IPS-18a (cell line): ENCODE data around the gene ESAM.

Experiments used
- H3K27ac ChIP-seq: one replicate; pipeline ENCODE4 v1.5.1; 2013; ENCODE audit warnings: low read length
- H3K27me3 ChIP-seq: one replicate; pipeline ENCODE4 v1.6.1; 2013; ENCODE audit warnings: mild to moderate bottlenecking, low read length; ENCODE audit not compliant: control insufficient read depth, insufficient read depth
- H3K36me3 ChIP-seq: one replicate; pipeline ENCODE4 v1.6.1; 2013; ENCODE audit warnings: low read depth, low read length; ENCODE audit not compliant: control insufficient read depth
- H3K4me1 ChIP-seq: one replicate; pipeline ENCODE4 v1.6.1; 2013; ENCODE audit warnings: low read depth, low read length; ENCODE audit not compliant: control insufficient read depth
- H3K4me3 ChIP-seq: one replicate; pipeline ENCODE4 v1.5.1; 2013; ENCODE audit warnings: low read length
- H3K9ac ChIP-seq: one replicate; pipeline ENCODE4 v1.6.1; 2013; ENCODE audit warnings: mild to moderate bottlenecking, low read length, moderate library complexity
- H3K9me3 ChIP-seq: one replicate; pipeline ENCODE4 v1.6.1; 2013; ENCODE audit warnings: low read depth, low read length; ENCODE audit not compliant: control insufficient read depth

The ESAM gene, protein sequence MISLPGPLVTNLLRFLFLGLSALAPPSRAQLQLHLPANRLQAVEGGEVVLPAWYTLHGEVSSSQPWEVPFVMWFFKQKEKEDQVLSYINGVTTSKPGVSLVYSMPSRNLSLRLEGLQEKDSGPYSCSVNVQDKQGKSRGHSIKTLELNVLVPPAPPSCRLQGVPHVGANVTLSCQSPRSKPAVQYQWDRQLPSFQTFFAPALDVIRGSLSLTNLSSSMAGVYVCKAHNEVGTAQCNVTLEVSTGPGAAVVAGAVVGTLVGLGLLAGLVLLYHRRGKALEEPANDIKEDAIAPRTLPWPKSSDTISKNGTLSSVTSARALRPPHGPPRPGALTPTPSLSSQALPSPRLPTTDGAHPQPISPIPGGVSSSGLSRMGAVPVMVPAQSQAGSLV

DNA sequence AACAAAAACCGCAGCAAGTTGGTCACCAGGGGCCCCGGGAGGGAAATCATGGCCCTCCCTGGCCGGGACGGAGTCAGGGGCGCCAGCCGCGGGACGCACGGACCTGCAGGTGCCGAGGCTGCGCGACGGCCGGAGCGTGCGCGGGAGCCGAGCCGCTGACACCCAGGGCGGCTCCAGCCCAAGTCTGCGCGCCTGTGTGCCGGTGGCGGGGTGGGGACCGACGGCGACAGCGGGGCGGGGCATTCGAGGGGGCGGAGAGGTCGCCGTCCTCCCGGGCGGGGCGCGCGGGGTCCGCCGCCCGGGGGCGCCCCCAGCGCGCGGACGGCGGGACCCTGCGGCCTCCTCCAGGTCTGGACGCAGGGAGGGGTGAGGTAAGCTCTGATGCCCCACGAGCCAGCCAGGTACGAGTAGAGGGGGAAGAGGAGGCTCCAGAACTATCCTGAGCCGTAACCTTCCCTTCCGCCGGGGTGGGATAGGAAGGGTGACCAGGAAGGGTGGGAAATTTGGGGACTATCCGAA is at the start of gene ESAM:
Gene ESAM (minus strand): TSS at position 186 of the 519 bp plus-strand sequence. CDS start 136 bp downstream, at position 50.
- no peak within 1 kb of the TSS for H3K9ac ChIP-seq
- peaks cover 12% of the 10 kb centered on the region for H3K4me1 ChIP-seq
- H3K27ac ChIP-seq, result no peak within 1 kb of the TSS
- peaks cover 64% of the 10 kb centered on the region for H3K27me3 ChIP-seq
- no peaks in the 10 kb centered on the region for H3K9me3 ChIP-seq
- peaks cover 5% of the 10 kb centered on the region for H3K36me3 ChIP-seq
- H3K4me3 ChIP-seq, result peak within 1 kb of the TSS; percentile 53

DNA sequence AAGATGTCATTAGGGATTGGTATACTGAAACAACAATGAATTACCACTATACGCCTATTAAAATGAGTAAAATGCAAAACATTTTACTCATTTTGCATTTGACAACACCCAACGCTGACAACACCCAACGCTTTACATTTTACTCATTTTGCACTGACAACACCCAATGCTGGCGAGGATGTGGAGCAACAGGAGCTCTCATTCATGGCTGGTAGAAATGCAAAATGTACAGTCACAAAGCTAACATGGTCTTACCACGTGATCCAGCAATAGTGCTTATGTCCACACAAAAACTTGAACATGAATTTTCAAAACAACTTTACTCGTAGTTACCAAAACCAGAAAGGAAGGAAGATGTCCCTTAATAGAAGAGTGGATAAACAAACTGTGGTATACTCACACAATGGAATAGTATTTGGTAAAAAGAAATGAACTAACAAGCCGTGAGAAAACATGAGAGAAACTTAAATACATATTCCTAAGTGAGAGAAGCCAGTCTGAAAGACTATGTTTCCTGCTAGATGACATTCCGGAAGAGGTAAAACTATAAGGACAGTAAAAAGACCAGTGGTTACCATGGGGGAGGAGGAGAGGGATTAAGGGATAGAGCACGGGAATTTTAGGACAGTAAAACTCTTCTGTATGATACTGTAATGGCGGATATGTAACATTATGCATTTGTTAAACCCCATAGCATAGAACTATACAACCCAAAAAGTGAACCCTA is 49.5 kb upstream of the ESAM start:
- no peaks in the 10 kb centered on the region for H3K36me3 ChIP-seq
- H3K27me3 ChIP-seq, result no peaks in the 10 kb centered on the region
- no peak overlapping the region for H3K27ac ChIP-seq
- H3K9ac ChIP-seq, result no peak overlapping the region
- H3K4me3 ChIP-seq, result no peak overlapping the region
- no peaks in the 10 kb centered on the region for H3K9me3 ChIP-seq
- no peaks in the 10 kb centered on the region for H3K4me1 ChIP-seq

DNA sequence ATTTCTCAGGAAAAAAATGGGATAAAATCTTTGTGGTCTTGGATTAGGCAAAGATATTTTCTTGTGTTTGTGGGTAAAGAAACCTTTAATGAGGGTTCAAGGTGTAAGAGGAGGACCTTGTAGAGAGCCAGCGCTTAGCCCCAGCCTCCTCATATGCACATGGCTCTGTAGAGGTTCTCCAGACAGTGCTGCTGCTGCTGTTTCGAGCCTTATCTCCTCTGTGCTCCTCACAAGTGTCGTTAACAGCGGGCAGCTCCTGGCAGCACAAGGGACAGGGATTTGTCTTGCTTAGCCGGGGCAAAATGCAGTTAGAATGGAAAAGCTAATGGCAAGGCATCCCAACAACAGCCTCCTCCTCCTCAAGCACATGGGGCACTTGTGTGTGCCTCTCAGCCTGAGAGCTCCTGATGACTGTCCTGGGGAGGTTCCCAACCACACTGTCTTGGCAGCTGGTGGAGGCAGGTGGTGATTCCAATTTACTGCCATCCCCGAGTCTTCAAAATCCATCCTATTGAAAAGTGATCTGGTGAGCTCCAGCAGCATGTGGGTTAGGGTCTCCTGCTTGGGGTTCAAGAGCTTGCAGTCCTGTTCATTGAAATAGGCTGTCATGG is 45.7 kb upstream of the ESAM start:
- H3K27ac ChIP-seq, result no peak overlapping the region
- H3K4me3 ChIP-seq, result no peak overlapping the region
- no peak overlapping the region for H3K9ac ChIP-seq
- no peaks in the 10 kb centered on the region for H3K4me1 ChIP-seq
- no peaks in the 10 kb centered on the region for H3K36me3 ChIP-seq
- H3K27me3 ChIP-seq, result no peaks in the 10 kb centered on the region
- no peaks in the 10 kb centered on the region for H3K9me3 ChIP-seq

DNA sequence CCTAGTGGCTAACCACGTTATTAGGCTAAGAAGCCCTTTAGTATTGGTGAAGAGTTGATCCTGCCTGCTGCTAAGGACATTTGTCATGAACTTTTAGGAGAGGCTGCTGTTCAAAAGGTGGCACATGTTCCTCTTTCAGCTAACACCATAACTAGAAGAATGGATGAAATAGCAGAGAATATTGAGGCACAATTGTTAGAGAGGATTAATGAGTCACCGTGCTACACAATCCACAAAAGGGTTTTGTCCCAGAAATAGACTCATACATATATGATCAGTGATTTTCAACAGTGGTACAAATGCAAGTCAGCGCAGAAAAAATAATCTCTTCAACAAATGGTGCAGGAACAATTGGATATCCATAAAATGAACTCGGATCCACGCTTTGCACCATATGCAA is 45.1 kb upstream of the ESAM start:
- H3K4me1 ChIP-seq, result no peaks in the 10 kb centered on the region
- no peak overlapping the region for H3K4me3 ChIP-seq
- H3K9me3 ChIP-seq, result no peaks in the 10 kb centered on the region
- no peaks in the 10 kb centered on the region for H3K27me3 ChIP-seq
- H3K36me3 ChIP-seq, result no peaks in the 10 kb centered on the region
- no peak overlapping the region for H3K9ac ChIP-seq
- H3K27ac ChIP-seq, result no peak overlapping the region

DNA sequence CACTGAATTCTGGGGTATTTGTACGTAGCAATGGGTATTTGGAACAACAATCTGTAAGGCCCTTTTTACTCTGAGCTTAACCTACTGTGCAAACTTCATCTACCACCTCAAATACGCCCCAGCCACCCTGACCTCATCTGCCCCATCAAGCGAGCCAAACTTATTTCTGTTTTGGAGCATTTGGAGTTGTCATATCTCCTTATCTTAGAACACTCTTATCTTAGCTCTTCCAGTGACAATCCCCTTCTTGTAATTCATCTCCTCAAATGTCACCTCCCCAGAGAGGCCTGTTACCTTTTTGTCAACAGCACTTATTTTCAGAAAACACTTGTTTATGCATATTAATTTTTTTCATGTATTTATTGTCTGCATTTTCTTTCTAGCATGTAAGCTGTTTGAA is 42.8 kb upstream of the ESAM start:
- Histone ChIP-seq H3K9ac (no peak overlapping the region), H3K4me1 (peaks cover 6% of the 10 kb centered on the region), H3K27me3 (no peaks in the 10 kb centered on the region), H3K9me3 (no peaks in the 10 kb centered on the region), H3K36me3 (no peaks in the 10 kb centered on the region), H3K4me3 (no peak overlapping the region), H3K27ac (no peak overlapping the region)

DNA sequence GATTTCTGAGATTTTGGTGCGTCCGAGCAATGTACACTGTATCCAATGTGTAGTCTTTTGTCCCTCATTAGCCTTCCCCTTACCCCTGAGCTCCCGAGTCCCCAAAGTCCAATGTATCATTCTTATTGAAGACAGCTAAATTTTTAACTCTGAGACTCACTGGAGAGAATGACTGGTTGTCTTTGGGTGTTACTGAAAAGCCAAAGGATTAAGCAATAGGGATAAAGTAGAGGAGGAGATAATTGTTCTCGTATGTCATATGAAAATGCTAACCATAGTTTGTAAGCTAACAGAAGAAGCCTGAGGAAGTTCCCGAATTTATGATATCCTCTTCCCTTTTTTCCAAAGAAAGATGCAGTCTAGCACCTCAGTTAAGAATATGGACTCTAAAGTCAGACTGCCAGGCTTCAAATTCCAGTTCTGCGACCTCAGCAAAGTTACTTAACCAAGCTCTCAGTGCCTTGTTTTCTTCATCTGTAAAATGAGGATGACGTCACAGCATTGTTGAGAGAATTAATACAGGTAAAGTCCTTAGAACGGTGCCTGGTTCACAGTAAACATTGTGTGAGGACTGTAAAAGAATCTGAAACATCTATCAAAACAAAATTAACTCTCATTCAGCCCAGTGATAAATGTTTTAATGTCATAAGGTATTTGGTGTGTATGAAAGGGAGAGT is 39.7 kb upstream of the ESAM start:
- Histone ChIP-seq H3K9me3 (no peaks in the 10 kb centered on the region), H3K9ac (no peak overlapping the region), H3K4me1 (peaks cover 16% of the 10 kb centered on the region), H3K27me3 (no peaks in the 10 kb centered on the region), H3K36me3 (no peaks in the 10 kb centered on the region), H3K27ac (no peak overlapping the region), H3K4me3 (peak overlapping the region; percentile 65)

DNA sequence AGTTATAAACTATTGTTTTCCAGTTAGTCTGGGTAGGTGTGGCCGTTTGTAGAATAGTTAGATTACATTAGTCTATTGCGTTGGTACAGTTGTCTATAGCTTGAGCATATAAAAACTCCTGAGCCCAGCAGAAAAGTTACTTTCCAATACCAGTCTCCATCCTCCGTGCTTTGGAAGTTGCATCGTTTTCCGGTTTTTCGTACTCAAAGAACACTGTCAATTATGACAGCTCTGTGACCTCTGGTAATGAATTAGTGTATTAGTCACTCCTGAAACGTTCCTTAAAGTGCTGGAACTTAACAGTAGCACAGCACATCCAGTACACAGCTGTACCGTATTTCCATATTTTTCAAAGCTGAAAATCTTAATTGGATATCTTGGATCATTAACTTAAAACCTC is 38.9 kb upstream of the ESAM start:
- Histone ChIP-seq H3K27ac (peak overlapping the region; percentile 48), H3K27me3 (no peaks in the 10 kb centered on the region), H3K9ac (peak overlapping the region; percentile 55), H3K4me3 (peak overlapping the region; percentile 65), H3K9me3 (no peaks in the 10 kb centered on the region), H3K4me1 (peaks cover 16% of the 10 kb centered on the region), H3K36me3 (no peaks in the 10 kb centered on the region)

DNA sequence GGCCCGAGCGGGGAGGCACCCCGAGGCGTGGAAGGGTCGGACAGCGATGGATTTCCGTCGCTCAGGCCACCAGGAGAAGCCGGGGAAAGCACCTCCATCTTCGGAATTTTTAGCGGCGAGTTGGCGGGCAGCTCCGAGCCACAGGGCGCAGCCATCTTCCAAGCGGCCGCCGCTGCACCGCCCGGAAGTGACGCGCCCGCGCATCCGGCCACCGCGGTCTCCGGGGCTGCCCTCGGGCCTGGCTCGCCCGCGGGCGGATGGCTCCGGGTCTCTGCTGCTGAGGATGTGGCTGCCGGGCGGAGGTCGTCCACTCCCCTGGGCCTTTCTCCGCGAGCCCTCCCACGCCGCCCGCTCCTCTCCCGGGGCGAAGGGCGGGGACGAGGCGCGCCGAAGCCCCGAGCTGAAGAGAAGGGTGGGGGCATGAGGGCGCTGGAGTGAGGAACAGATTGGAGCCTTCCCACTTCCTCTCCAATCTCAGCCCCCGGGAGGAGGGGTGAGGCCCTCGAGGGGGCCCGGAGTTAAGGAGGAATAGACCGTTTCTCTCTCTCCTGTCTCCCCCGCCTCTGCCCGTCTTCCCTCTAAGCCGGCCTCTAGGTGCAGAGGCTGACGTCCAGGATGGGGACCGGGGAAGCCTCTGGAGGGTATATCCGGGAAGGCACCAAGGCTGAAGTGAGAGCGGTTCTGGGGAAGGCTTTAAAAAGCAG is 38.3 kb upstream of the ESAM start, which contains the start of gene MSANTD2:
Gene MSANTD2 (minus strand): TSS at position 181 of the 704 bp plus-strand sequence. CDS start 26 bp downstream, at position 155.
- H3K27me3 ChIP-seq, result no peaks in the 10 kb centered on the region

DNA sequence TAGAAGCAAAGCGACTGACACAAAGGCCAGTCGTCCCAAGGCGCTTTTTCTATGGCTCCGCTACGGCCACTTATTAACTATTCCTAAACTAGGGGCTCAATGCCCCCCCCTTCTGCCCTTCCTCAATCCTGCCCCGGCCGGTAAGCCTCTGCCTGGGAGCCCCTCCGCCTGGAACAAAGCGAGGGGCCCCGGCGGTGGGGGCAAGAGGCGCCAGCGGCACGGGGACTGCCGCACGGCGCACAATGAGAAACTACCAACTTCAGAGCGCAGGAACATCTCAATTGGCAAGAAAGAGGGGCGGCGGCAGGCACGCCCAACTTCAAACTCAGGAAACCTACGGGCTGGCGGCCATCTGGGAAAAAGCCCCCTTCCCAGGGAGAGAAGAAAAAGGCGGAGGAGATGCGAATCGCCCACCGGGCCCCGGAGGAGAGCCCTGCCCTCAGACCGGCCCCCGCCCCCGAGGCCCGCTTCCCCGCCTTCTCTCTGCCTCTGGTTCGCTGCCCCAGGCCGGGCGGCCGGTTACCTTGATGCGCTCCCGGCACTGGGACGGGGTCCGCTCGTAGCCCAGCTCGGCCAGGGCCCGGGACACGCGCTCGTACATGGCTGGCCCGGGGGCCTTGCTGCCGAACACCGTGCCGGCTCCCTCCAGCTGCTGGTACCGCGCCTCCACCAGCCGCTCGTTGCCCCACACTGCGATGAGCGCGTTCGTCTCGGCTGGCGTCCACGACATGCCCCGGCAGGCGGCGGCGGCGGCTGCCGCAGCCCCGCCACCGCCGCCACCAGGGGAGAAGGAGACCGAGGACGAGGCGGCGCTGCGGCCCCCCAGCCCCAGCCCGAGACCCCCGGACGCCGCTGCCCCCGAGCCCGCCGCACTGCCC is 37.5 kb upstream of the ESAM start:
- H3K9ac ChIP-seq, result peak overlapping the region; percentile 55
- H3K27ac ChIP-seq, result no peak overlapping the region
- no peaks in the 10 kb centered on the region for H3K9me3 ChIP-seq
- H3K4me1 ChIP-seq, result peaks cover 16% of the 10 kb centered on the region
- H3K36me3 ChIP-seq, result no peaks in the 10 kb centered on the region
- peak overlapping the region; percentile 65 for H3K4me3 ChIP-seq
- H3K27me3 ChIP-seq, result no peaks in the 10 kb centered on the region

More for the DNA sequence above, 38.3 kb upstream of the ESAM start, which contains the start of gene MSANTD2:
- Histone ChIP-seq H3K27ac (peak within 1 kb of the TSS; percentile 48), H3K9me3 (no peaks in the 10 kb centered on the region), H3K36me3 (no peaks in the 10 kb centered on the region), H3K4me1 (peaks cover 16% of the 10 kb centered on the region), H3K9ac (peak within 1 kb of the TSS; percentile 55), H3K4me3 (peak within 1 kb of the TSS; percentile 65)

DNA sequence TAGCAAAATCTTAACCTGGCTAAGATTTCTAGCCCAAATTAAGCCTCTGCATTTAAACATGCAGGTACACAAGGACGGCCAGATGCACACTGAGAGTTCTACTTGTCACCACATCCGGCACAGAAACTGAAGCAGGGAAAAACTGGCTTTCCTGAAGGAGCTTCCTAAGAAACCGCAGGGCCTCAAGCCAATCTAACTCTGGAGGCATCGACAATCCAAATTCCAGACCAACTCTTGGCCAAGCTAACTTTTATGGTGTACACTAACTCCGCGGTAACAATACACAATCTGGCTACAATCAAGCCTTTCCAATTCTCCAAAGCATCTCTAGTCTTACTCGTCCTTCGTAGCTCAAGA is 36.9 kb upstream of the ESAM start:
- peak overlapping the region; percentile 65 for H3K4me3 ChIP-seq
- H3K27ac ChIP-seq, result no peak overlapping the region
- H3K9ac ChIP-seq, result peak overlapping the region; percentile 55

More for the DNA sequence above, 36.9 kb upstream of the ESAM start:
- Histone ChIP-seq H3K9me3 (no peaks in the 10 kb centered on the region), H3K27me3 (no peaks in the 10 kb centered on the region), H3K36me3 (no peaks in the 10 kb centered on the region), H3K4me1 (peaks cover 19% of the 10 kb centered on the region)
